NCI-H460 (cell line): ENCODE data around the gene TNS2. TPM values are rescaled to one million over a fixed set of nuclear protein-coding genes. Genes with fewer than 3 reads are reported as not detected.
A peak's percentile ranks its signal among the peaks of the same experiment; 100 is the strongest.

Experiments
- DNase-seq: peaks from one replicate; pipeline ENCODE4 v3.0.0-alpha.2; 2016; ENCODE audit warnings: low read depth; ENCODE audit errors: extremely low read depth
- total RNA-seq: library from RNA; depleted of rRNA; stranded (reverse); fragments of >200 nt; shearing (Covaris generic); gene quantifications from 2 replicates; pipeline ENCODE4 v1.2.3, GENCODE V29; 2014

The TNS2 gene
- total RNA-seq, 1 experiment from 2014 or later, result 12.1 TPM

DNA sequence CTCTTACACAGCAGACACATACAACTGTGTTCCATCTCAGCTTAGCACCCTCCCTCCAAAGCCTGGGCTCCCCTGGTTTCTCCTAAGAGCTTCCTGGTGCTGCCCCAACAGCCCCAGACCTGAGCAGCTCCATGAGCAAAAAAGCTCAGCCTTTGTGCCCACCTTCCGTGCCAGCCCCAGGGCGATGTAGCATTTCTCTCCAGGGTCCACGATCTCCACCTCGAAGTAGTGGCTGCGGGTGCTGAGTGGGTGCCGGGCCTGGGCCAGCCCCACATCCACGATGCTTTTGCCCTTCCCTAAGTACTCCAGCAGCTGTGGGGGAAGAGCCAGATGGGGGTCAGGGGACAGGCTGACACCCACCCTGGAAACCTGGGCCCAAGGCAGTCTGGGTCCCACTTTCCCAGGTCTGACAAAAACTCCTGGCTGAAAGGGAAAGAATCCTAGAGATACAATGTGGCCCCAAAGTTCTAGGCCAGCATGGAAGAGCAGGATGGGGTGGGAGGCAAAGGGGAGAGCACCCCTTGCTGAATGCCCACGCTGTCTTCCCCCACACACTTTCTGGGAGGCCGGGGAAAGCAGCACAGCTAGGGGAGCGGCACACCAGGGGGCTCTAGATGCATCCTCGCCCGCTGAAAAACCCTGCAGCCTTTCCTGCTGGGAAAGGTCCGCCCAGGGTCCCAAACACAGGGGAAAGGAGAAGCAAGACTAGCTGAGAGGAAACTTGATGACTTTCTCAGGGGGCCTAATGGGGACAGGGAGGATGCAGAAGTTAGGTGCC lies 18.3 kb downstream of the TNS2 start:
- no peak for DNase-seq

GRCh38 chr12:53068811-53069585 lies 19.1 kb downstream of the TNS2 start:
- no peak for DNase-seq

DNA sequence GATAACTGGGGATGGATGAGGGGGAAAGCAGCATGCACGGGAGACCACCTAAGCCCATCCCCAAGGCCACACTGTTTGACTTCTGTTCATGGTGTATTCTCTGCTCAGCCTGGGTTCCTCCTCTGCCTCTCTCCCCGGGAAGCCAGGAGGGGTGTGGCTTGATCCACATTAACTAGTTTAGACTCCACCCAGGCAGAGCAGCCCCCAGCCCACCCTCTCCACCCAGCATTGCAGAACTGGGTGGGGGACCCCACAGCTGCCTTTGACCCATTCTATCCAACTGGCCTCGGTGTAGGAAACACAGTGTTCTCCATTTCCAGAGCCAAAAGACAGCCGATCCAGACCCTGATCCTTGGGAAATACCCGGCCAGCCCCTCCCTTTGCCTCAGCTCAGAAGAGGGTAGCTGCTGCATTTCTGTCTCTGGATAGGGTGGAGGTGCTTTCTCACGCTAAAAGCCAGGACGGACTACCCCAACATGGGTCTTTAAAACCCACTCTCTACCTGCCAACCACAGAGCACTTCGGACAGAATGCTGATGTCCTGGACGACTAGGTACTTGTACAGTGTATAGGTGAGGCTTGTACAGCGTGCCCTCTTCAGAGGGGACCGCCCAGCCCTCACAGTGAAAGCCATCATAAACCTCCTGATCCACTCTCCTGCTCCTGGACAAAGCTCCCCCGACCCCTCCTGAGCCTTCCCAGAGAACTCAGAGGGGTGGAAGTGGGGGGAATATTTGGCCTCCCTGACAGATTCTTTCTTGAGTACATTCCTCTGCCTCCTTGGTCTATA lies 20.0 kb downstream of the TNS2 start:
- DNase-seq, result no peak

DNA sequence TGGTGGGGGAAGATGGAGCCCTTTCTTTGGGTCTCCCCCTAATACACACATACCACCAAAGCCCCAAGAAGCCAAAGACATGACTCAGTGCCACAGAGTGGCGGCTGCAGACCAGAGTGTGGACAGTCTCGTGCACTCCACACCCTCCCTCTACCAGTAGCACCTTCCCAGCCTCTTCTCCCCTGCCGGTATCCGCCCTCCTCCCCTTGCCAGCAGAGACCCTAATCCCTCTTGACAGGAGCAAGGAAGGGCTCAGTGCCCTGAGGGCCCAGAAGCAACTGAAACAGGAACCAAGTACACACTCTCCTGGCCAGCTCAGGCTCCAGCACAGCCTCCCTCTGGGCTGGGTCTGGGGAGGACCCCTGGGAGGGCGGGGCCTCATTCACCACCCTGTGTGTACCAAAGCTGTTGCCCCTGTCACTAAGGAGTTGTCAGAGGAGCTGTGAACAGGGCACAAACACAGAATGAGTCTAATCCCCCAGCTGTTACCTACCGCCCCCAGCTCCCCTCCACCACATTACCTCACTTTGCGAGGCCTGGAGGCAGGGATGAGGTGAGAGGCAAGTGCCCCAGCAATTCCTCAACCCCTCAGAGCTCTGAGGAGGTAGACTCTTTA lies 21.1 kb downstream of the TNS2 start:
- DNase-seq, result no peak

DNA sequence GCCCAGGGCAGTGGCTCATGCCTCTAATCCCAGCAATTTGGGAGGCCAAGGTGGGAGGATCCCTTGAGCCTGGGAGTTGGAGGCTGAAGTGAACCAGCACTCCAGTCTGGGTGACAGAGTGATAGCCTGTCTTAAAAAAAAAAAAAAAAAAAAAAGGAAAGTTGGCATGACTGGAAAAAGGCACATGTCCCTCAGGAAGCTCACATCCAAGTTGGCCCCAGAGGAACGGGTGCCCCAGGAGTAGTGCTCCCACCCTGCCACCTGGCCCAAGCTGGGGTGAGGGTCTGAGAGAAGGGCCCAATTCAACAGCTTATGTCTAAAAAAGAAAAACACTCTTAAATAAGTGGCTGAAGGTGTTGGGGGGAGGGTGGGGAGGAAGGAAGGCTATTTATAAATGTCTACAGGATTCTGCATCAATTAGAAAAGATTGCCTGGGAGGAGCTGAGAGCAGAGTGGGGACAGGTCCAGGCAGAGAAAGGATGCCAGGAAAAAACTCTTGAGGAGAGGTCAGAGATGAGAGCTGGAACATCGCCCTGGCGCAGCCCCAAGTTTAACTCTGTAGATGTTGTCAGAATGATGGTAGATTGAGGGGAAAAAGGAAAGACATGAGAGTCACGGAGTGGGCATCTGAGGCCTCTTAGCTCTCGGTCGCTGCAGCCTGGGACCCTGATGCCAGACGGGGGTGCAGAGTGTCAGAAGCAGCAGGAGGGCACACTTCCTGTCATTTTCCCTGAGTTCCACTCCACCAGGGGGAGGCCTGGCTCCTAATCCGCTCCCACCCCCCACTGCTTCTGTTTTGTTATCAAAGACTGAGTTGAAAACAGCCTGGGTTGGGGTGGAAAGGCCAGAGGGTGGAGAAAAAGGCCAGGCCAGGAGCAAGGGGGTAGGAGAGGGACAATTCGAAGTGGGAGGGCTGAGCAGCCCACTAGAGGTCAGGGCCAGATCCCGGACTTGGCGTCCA lies 22.0 kb downstream of the TNS2 start:
- DNase-seq, result no peak

GRCh38 chr12:53073881-53074280 lies 24.0 kb downstream of the TNS2 start:
- no peak for DNase-seq

GRCh38 chr12:53074283-53074998 lies 24.6 kb downstream of the TNS2 start:
- DNase-seq, result no peak

- no peak for DNase-seq
Observed at GRCh38 chr12:53074999-53075370, 25.1 kb downstream of the TNS2 start.

DNA sequence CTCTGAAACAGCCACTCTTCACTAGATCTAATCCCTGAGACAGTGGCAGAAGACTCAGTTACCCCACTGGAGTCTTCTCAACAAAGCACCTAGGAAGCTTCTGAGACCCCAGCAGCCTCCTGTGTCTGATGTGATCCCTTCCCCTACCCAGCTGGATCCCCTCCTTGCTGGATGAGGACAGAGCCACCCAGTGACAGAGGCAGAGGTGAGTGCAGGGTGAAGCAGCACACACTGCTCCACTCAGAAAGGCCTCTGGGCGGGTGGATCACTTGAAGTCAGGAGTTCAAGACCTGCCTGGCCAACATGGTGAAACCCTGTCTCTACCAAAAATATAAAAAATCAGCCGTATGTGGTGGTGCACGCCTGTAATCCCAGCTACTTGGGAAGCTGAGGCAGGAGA lies 26.6 kb downstream of the TNS2 start:
- DNase-seq, result no peak

DNA sequence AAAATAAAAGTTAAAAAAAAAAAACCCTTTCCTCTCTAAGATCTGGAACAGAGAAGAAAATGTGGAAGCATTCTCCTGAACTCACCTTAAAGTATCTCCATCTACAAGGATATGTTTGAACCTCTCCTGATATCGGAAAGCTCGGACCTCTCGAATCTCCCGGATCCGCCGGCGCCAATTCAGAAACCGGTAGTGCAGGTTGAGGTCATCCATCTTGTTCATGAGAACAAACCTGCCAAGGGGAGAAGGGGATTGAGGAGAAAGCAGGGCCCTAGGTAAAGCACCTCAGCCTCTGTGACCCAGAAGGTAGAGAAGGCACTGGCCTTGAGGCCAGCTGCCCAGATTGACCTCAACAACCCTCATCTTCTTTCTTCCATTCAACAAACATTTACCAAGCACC lies 27.2 kb downstream of the TNS2 start:
- DNase-seq, result no peak

DNA sequence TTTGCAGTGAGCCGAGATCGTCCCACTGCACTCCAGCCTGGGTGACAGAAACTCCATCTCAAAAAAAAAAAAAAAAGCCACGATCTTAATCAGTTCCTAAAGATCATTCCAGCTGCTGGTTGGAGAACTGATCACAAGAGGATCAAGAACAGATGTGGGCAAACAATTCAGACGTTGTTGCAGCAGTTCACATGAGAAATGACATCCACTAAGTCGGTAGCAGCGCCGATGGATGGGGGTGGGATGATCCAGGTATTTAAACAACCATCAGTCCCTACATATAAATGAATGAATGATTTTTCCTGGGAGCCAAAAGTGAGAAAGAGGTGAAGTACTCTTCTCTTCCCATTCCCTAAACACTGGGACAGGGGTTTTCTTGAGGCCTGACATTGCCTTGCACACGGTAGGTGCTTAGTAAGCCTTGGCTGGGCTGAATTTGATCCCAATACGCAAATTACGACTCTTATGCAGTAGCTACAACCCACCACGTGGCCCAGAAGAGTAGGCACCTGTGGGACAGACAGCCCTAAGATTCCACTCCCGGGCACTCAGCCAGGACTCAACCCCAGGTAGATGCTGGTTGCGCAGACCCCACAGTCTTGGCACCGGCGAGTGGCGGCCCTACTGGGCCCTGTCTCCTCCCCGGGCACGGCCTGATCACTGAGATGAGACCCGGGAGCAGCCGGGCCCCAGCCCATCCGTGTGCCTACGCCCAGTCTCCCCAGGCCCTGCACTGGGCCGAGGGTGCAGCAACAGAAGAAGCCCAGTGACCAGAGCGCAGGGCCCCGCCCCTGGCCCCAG lies 28.8 kb downstream of the TNS2 start:
- no peak for DNase-seq

GRCh38 chr12:53079226-53080117 lies 29.6 kb downstream of the TNS2 start, which contains the start of gene SPRYD3:
TSS of gene SPRYD3 (minus strand) at chr12:53079390. CDS start at chr12:53079333, 57 bp downstream.
- peak; percentile 96 for DNase-seq

DNA sequence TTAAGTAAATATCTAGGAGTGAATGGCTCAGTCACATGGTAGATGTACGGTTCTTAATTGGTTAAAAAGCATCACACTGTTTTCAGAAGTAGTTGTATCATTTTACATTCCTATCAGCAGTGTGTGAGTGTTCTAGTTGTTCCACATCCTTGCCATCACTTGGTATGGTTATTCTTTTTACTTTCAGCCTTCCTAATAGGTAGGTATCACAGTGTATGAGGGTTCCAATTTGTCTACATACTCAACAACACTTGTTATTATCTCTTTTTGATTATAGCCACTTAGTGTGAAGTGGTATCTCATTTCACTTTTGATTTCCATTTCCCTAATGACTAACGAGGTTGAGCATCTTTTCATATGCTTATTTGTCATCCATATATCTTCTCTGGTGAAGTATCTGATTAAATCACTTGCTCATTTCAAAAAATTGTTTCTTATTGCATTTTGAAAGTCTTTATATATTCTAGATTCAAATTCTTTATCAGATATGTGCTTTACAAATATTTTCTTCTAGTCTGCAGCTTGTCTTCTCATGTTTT lies 32.8 kb downstream of the TNS2 start:
- no peak for DNase-seq

DNA sequence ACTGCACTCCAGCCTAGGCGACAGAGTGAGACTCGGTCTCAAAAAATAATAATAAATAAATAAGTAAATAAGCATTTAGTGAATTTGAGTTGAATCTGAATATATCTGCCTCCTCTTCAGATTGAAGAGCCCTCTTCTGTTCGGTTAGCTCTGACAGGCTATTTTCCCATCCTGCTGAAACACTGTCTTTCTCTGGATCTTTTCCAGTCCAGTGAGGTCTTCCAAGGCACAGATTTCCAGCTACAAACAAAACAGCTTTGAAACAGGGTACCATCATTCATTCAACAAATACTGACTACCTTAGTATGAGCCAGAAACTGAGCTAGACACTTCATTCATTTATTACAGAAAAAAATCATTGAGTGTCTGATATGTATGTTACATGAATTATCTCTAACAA lies 36.5 kb downstream of the TNS2 start:
- no peak for DNase-seq

- DNase-seq, result no peak
Observed at GRCh38 chr12:53090105-53090504, 40.2 kb downstream of the TNS2 start.

DNA sequence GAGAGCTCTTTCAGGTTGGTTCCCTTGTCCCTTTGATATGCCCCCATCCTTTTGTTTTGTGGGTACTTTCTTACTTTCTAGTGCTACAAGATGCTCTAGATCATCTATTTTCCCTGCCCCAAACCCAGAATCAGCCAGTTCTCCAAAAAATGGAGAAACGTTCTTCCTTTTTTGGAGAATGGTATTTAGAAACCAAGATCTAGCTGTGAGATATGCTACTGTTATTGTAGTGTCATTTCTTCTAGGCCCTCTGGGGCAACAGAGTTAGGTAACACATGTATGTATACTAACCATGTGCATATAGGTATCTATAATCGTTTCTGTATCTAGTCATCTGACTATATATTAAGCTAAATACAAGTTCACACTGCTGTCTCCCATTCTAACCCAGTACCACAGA lies 40.7 kb downstream of the TNS2 start:
- no peak for DNase-seq

GRCh38 chr12:53091756-53092155 lies 41.9 kb downstream of the TNS2 start:
- DNase-seq, result no peak
